NB4 (cell line): ENCODE results near the gene PLCB3.

ENCODE experiments used
- DNase-seq: peaks from one replicate; pipeline ENCODE4 v3.0.0; 2010; ENCODE audit warnings: low read depth
- H3K4me3 ChIP-seq: one replicate; pipeline ENCODE4 v1.5.1; 2011; ENCODE audit warnings: mild to moderate bottlenecking, low read depth, low read length, moderate library complexity
- MYC ChIP-seq: IDR thresholded peaks from 2 replicates; pipeline ENCODE4 v1.6.1; 2011; ENCODE audit warnings: low read depth, low read length
- POLR2A ChIP-seq: IDR thresholded peaks from 2 replicates; pipeline ENCODE4 v1.6.1; 2011; ENCODE audit warnings: mild to moderate bottlenecking; ENCODE audit not compliant: insufficient read length; ENCODE audit errors: extremely low read depth
- TF ChIP-seq, protein P1 (sequence below): IDR thresholded peaks from 2 replicates; pipeline ENCODE4 v1.6.1; 2011; ENCODE audit warnings: low read depth, low read length
- TF ChIP-seq, protein P2 (sequence below): IDR thresholded peaks from one replicate; pipeline ENCODE4 v1.5.1; 2012; ENCODE audit warnings: low read depth, low read length

Gene PLCB3

DNA sequence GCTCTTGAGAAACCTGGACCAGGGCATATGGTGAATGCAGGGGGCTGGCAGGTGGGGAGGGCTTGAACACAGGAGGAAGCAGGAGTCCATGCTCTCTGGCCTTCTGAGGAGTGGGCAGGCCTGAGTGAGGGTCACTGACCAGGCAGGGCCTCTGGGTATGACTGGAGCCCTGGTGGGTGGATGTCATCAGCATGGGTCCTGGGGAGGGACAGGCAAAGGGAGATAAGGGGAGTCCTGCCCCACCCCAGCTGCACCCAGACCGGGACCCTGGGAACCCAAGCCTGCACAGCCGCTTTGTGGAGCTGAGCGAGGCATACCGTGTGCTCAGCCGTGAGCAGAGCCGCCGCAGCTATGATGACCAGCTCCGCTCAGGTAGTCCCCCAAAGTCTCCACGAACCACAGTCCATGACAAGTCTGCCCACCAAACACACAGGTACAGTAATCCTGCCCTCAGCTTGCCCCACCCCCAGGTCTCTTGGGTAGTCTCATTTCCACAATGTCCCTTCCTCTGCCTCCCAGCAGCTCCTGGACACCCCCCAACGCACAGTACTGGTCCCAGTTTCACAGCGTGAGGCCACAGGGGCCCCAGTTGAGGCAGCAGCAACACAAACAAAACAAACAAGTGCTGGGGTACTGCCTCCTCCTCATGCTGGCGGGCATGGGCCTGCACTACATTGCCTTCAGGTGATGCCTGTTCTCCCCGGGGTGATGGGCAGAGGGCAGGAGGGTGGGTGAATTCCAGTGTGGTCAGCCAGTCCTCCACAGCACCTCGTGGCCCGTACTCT, 19.0 kb upstream of the PLCB3 start:
- TF ChIP-seq, protein P1, sequence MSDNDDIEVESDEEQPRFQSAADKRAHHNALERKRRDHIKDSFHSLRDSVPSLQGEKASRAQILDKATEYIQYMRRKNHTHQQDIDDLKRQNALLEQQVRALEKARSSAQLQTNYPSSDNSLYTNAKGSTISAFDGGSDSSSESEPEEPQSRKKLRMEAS, result no peak
- TF ChIP-seq, protein P2, sequence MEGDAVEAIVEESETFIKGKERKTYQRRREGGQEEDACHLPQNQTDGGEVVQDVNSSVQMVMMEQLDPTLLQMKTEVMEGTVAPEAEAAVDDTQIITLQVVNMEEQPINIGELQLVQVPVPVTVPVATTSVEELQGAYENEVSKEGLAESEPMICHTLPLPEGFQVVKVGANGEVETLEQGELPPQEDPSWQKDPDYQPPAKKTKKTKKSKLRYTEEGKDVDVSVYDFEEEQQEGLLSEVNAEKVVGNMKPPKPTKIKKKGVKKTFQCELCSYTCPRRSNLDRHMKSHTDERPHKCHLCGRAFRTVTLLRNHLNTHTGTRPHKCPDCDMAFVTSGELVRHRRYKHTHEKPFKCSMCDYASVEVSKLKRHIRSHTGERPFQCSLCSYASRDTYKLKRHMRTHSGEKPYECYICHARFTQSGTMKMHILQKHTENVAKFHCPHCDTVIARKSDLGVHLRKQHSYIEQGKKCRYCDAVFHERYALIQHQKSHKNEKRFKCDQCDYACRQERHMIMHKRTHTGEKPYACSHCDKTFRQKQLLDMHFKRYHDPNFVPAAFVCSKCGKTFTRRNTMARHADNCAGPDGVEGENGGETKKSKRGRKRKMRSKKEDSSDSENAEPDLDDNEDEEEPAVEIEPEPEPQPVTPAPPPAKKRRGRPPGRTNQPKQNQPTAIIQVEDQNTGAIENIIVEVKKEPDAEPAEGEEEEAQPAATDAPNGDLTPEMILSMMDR, result no peak
- no peak for TF ChIP-seq POLR2A
- TF ChIP-seq MYC, result no peak
- H3K4me3 ChIP-seq, result no peak overlapping the region
- DNase-seq, result no peak

DNA sequence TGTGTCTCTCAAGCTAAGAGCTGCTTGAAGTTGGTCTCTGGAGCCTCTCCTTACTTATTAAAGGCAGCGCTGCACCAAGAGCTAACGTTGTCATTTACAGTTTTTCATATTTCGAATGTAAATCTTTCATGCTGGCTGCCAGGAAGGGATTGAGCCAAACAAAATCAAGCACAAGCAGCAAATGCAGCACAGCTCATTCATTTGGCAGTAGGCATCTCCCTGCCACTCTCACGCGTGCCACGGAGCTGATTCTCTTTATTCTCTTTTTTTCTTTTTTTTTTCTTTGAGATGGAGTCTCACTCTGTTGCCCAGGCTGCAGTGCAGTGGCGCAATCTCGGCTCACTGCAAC, 18.4 kb upstream of the PLCB3 start:
- no peak for DNase-seq
- no peak overlapping the region for H3K4me3 ChIP-seq
- TF ChIP-seq, protein P1, result no peak
- TF ChIP-seq POLR2A (no peak), MYC (no peak)
- TF ChIP-seq, protein P2, result no peak

DNA sequence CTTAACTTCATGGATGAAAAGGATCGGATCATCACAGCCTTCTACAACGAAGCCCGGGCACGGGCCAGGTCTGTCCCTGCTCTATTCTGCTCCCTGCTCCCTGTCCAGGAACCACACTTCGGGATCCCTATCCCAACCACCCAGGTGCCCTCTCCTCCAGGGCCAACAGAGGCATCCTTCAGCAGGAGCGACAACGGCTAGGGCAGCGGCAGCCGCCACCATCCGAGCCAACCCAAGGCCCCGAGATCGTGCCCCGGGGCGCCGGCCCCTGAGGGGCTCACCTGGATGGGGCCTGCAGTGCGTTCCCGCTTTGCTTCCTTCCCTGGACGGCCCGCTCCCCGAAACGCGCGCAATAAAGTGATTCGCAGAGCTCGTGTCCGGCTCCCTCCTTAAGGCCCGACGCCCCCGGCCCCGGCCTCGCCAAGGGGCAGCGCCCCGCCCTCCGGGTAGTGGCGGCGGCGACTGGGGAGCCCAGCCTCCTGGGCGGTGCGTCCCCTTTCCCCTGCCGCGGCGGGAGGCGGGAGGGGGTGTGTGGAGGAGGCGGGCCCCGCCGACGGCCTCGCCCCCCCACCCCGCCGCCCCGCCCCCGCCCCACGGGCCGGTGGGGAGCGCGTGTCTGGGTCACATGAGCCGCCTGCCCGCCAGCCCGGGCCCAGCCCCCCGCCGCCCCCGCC, 17.3 kb upstream of the PLCB3 start, which contains the start of gene VEGFB:
TSS of gene VEGFB (plus strand) at position 672 of the 674 bp plus-strand sequence. CDS start 250 bp downstream, outside the sequence.
- TF ChIP-seq MYC (no peak), POLR2A (no peak)
- TF ChIP-seq, protein P2, result no peak
- TF ChIP-seq, protein P1, result no peak
- peak within 1 kb of the TSS; percentile 42 for H3K4me3 ChIP-seq
- peak; percentile 67 for DNase-seq

DNA sequence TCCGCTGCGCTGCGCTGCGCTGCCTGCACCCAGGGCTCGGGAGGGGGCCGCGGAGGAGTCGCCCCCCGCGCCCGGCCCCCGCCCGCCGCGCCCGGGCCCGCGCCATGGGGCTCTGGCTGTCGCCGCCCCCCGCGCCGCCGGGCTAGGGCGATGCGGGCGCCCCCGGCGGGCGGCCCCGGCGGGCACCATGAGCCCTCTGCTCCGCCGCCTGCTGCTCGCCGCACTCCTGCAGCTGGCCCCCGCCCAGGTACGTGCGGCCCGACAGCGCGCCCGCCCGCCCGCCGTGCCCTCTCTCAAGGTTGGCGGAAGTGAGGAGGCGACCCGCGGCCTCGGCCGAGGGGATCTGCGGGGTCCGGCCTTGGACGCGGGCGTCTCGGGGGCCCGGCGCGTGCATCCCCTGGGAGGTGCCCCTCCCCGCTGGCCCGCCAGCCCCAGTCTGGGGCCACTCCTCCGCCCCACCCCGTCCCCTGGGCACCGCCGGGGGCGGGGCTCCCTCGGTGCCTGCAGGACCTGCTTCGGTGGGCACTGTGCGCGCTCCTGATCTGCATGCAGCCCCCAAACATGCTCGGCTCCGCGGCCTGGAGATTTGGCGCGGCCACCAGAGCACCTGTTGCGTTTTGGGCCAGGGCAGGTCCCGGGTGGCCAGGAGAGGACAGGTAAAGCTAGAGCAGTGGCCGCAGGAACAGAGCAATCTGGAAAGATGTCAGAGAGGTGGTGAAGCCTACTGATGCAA, 16.5 kb upstream of the PLCB3 start:
- peak; percentile 67 for DNase-seq
- no peak for TF ChIP-seq POLR2A
- TF ChIP-seq, protein P1, result no peak
- TF ChIP-seq MYC, result no peak
- TF ChIP-seq, protein P2, result no peak
- H3K4me3 ChIP-seq, result peak overlapping the region; percentile 42

DNA sequence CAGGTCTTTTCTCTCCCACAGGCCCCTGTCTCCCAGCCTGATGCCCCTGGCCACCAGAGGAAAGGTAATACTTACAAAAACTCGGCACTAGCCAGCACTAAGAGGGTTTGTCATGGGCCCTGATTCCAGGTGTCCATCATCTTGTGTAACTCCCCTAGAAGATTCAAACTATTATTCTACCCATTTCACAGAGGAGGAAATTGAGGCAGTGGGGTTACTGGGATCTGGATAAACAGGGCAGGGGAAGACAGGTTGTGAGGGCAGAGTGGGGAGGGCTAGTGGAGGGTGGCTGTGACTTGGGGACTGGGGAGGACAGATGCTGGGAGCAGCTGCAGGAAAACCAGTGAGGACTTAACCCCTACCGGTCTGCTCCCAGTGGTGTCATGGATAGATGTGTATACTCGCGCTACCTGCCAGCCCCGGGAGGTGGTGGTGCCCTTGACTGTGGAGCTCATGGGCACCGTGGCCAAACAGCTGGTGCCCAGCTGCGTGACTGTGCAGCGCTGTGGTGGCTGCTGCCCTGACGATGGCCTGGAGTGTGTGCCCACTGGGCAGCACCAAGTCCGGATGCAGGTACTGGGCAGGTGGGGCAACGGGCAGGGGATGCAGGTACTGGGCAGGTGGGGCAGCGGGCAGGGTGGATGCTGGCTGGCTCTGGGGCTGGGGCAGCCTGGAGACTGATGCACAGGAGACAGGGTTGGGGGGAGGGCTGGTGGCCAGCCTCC, 15.7 kb upstream of the PLCB3 start:
- DNase-seq, result no peak
- H3K4me3 ChIP-seq, result peak overlapping the region; percentile 42
- no peak for TF ChIP-seq MYC
- TF ChIP-seq, protein P1, result no peak
- no peak for TF ChIP-seq POLR2A
- TF ChIP-seq, protein P2, result no peak
